Endothelial cell of umbilical vein (primary cell): ENCODE measurements around the gene ASXL1. TPM values are rescaled to one million over a fixed set of nuclear protein-coding genes. Genes with fewer than 3 reads are reported as not detected.

Source experiments
- BruUV-seq: library from RNA; stranded (reverse); fragments of 400-500 nt; replicated peaks from 2 replicates; lab custom pipeline; 2021; lab: Mats Ljungman, UMichigan
- CTCF ChIA-PET: fragments of 300-600, 350-600 bp; sonication (Branson Sonifier 250); formaldehyde crosslinking; loops from one replicate; lab custom pipeline; 2021; ENCODE audit warnings: antibody characterized with exemption, inconsistent platforms; lab: Charles Lee
- POLR2A ChIA-PET: fragments of 300-600, 350-600 bp; sonication (Branson Sonifier 250); formaldehyde crosslinking; loops from one replicate; lab custom pipeline; 2021; ENCODE audit warnings: antibody characterized with exemption, inconsistent platforms; lab: Charles Lee
- DNase-seq: peaks from one replicate; pipeline ENCODE4 v3.0.0-alpha.2; 2011; ENCODE audit warnings: low read depth, low spot score
- FAIRE-seq: peaks from 2 replicates; lab custom pipeline; 2011; peaks lifted over from hg19 to GRCh38; lab: Jason Lieb, UNC
- H2AFZ ChIP-seq: 2 replicates; pipeline ENCODE4 v1.6.0; 2012; ENCODE audit warnings: low read depth, low read length, control low read depth, inconsistent platforms
- H3K27ac ChIP-seq: 2 replicates; pipeline ENCODE4 v1.5.1; 2011; ENCODE audit warnings: low read depth, mild to moderate bottlenecking, control low read depth, low read length, moderate library complexity; ENCODE audit not compliant: insufficient read depth
- H3K27me3 ChIP-seq, 2 experiments: 2 replicates each; pipeline versions ENCODE4 v1.6.0 to v1.6.1; 2011; ENCODE audit warnings: low read length in 2 of 2, mixed read lengths in 1 of 2; ENCODE audit not compliant: control insufficient read depth in 2 of 2, insufficient read depth in 2 of 2
- H3K36me3 ChIP-seq, 2 experiments: 2 replicates in 1 of 2; 3 replicates in 1 of 2; pipeline ENCODE4 v1.5.1; 2011; ENCODE audit warnings: low read length in 2 of 2, mild to moderate bottlenecking in 1 of 2, moderate library complexity in 1 of 2; ENCODE audit not compliant: control insufficient read depth in 2 of 2, insufficient read depth in 2 of 2; ENCODE audit errors: extremely low read depth in 1 of 2
- H3K4me1 ChIP-seq: 3 replicates; pipeline ENCODE4 v1.5.1; 2011; ENCODE audit warnings: mild to moderate bottlenecking, low read length; ENCODE audit not compliant: control insufficient read depth, insufficient read depth; ENCODE audit errors: extremely low read depth
- H3K4me2 ChIP-seq: 2 replicates; pipeline ENCODE4 v1.6.1; 2011; ENCODE audit warnings: low read length, control low read depth, mixed read lengths; ENCODE audit not compliant: insufficient read depth
- H3K4me3 ChIP-seq, 3 experiments: fragments of 200-600 bp in 1 of 3; sonication (generic), shearing (Covaris generic) in 1 of 3; replicated peaks in 1 of 3; 2 replicates each; pipeline ENCODE4 v1.5.1; 2011 to 2016; ENCODE audit warnings: control low read depth in 3 of 3, low read length in 3 of 3, mild to moderate bottlenecking in 2 of 3, inconsistent platforms in 1 of 3, low read depth in 1 of 3, moderate library complexity in 1 of 3; ENCODE audit not compliant: insufficient read depth in 1 of 3
- H3K79me2 ChIP-seq: 2 replicates; pipeline ENCODE4 v1.6.0; 2012; ENCODE audit warnings: low read length, inconsistent platforms; ENCODE audit not compliant: control insufficient read depth, insufficient read depth
- H3K9ac ChIP-seq: replicated peaks from 2 replicates; pipeline ENCODE3; 2011; ENCODE audit warnings: low read length, control low read depth; ENCODE audit not compliant: insufficient read depth; ENCODE audit errors: extremely low read depth
- H3K9me1 ChIP-seq: replicated peaks from 3 replicates; pipeline ENCODE4 v1.6.0; 2011; ENCODE audit warnings: mild to moderate bottlenecking, low read length; ENCODE audit not compliant: control insufficient read depth, insufficient read depth; ENCODE audit errors: extremely low read depth
- H3K9me3 ChIP-seq: replicated peaks from 2 replicates; pipeline ENCODE4 v1.5.1; 2012; ENCODE audit warnings: low read length, inconsistent platforms; ENCODE audit not compliant: control insufficient read depth, insufficient read depth
- H4K20me1 ChIP-seq: replicated peaks from 2 replicates; pipeline ENCODE3; 2011; ENCODE audit warnings: mild to moderate bottlenecking, low read length; ENCODE audit not compliant: control insufficient read depth, insufficient read depth; ENCODE audit errors: extremely low read depth
- MAX ChIP-seq: IDR thresholded peaks from 2 replicates; pipeline ENCODE4 v1.6.1; 2011; ENCODE audit not compliant: insufficient read depth, insufficient read length
- POLR2A ChIP-seq: IDR thresholded peaks from 2 replicates; pipeline ENCODE4 v1.6.1; 2012; ENCODE audit warnings: low read depth, mild to moderate bottlenecking, control low read depth, low read length
- POLR2AphosphoS5 ChIP-seq: IDR thresholded peaks from 2 replicates; pipeline ENCODE4 v1.6.1; 2012; ENCODE audit warnings: low read depth, mild to moderate bottlenecking, control low read depth, low read length, moderate library complexity; ENCODE audit not compliant: insufficient read depth
- dilution Hi-C: fragments of 300-500 bp; cut with MboI; formaldehyde crosslinking; loops from one replicate; pipeline ENCODE4 v1.15.0; 2019; ENCODE audit warnings: low sequenced_read_pairs; ENCODE audit not compliant: extremely low pct_ligation_motif_present
- intact Hi-C: fragments of 100-400 bp; cut with micrococcal nuclease; formaldehyde crosslinking; loops from one replicate; pipeline ENCODE4 v1.10.0; 2022
- polyA plus RNA-seq, 4 experiments: library from polyadenylated mRNA; depleted of rRNA in 3 of 4; stranded (reverse) in 3 of 4; unstranded in 1 of 4; fragments of >200 nt; gene quantifications; 2 replicates each; pipeline versions ENCODE4 v1.2.1 to v1.2.3, GENCODE V29; 2011 to 2012; ENCODE audit warnings: missing spikeins in 1 of 4
- total RNA-seq: library from RNA; stranded (reverse); gene quantifications from 2 replicates; pipeline ENCODE4 v1.2.3, GENCODE V29; 2021

The ASXL1 gene
- total and polyA plus RNA-seq, 2 donors (not counting 3 experiments of a cell fraction or from before 2014, with no cell fraction given) = 45.4 to 101 TPM

- peaks cover 28 to 71% of the 10 kb centered on the region in 2 experiments for H3K36me3 ChIP-seq
- H3K9me1 ChIP-seq = no peaks in the 10 kb centered on the region
Observed at GRCh38 chr20:32453467-32454163, 95.5 kb downstream of the ASXL1 start.

GRCh38 chr20:32454164-32455145 is 96.3 kb downstream of the ASXL1 start:
- TF ChIP-seq POLR2AphosphoS5 = peak; percentile 17
- TF ChIP-seq POLR2A = no peak
- intact Hi-C loops (no loop called here), dilution Hi-C loops (no loop called here)
- H3K27me3 ChIP-seq = no peaks in the 10 kb centered on the region
- no peak overlapping the region for H3K27ac ChIP-seq
- DNase-seq = no peak
- peaks cover 20% of the 10 kb centered on the region for H3K4me1 ChIP-seq
- H3K4me2 ChIP-seq = no peak overlapping the region
- no peaks in the 10 kb centered on the region for H3K9me1 ChIP-seq
- peaks cover 79% of the 10 kb centered on the region for H3K79me2 ChIP-seq
- ChIA-PET CTCF (interaction anchor here (1.0 to 4.4 kb wide), 4 partner anchors 11 to 30 kb away, joined by 3 to 22 read pairs (median 4); no protein-coding TSS in a partner anchor), POLR2A (no interaction called here)
- no peaks in the 10 kb centered on the region for H3K9me3 ChIP-seq
- H4K20me1 ChIP-seq = no peaks in the 10 kb centered on the region
- H3K9ac ChIP-seq = no peak overlapping the region
- peaks cover 28 to 64% of the 10 kb centered on the region in 2 experiments for H3K36me3 ChIP-seq
- no peak for FAIRE-seq
- no peak overlapping the region for H3K4me3 ChIP-seq
- no TSS peak for BruUV-seq
- no peak overlapping the region for H2AFZ ChIP-seq

More at GRCh38 chr20:32453467-32454163, 95.5 kb downstream of the ASXL1 start:
- Histone ChIP-seq H3K4me1 (peaks cover 17% of the 10 kb centered on the region), H3K79me2 (peaks cover 70% of the 10 kb centered on the region), H4K20me1 (no peaks in the 10 kb centered on the region), H3K4me2 (no peak overlapping the region), H3K27ac (no peak overlapping the region), H3K4me3 (no peak overlapping the region), H2AFZ (no peak overlapping the region), H3K9ac (no peak overlapping the region), H3K9me3 (no peaks in the 10 kb centered on the region), H3K27me3 (no peaks in the 10 kb centered on the region)
- DNase-seq (no peak), FAIRE-seq (no peak)
- dilution Hi-C loops = no loop called here
- no TSS peak for BruUV-seq
- POLR2A ChIA-PET = no interaction called here
- intact Hi-C loops = no loop called here
- TF ChIP-seq MAX (no peak), POLR2AphosphoS5 (peak; percentile 2)
- CTCF ChIA-PET = interaction anchor here (1.5 kb wide), 1 partner anchor 10 kb away, joined by 4 read pairs; no protein-coding TSS in a partner anchor
